Esophagus mucosa (tissue), 1 donor: ENCODE results near the gene IL17RC. TPM values are rescaled to one million over a fixed set of nuclear protein-coding genes. Genes with fewer than 3 reads are reported as not detected.
"Not testable (repeated sequence)": the region's sequence is repeated elsewhere in the genome, so short reads cannot be mapped to it uniquely, and the experiment has no call there.

Experiments
- ATAC-seq: fragments of 200-7000 bp; cut with Tn5 transposase; one replicate; pipeline ENCODE4 v1.9.1; 2020
- total RNA-seq: library from RNA; stranded (reverse); gene quantifications from one replicate; pipeline ENCODE4 v1.2.4, GENCODE V29; 2023
- donor health status: DM: yes; HTN: yes; CAD: no.

IL17RC gene, protein sequence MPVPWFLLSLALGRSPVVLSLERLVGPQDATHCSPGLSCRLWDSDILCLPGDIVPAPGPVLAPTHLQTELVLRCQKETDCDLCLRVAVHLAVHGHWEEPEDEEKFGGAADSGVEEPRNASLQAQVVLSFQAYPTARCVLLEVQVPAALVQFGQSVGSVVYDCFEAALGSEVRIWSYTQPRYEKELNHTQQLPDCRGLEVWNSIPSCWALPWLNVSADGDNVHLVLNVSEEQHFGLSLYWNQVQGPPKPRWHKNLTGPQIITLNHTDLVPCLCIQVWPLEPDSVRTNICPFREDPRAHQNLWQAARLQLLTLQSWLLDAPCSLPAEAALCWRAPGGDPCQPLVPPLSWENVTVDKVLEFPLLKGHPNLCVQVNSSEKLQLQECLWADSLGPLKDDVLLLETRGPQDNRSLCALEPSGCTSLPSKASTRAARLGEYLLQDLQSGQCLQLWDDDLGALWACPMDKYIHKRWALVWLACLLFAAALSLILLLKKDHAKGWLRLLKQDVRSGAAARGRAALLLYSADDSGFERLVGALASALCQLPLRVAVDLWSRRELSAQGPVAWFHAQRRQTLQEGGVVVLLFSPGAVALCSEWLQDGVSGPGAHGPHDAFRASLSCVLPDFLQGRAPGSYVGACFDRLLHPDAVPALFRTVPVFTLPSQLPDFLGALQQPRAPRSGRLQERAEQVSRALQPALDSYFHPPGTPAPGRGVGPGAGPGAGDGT
- 26.6 TPM for total RNA-seq

- ATAC-seq: peak; percentile 95
These were observed at the start of gene IL17RC for GRCh38 chr3:9916734-9917680. Gene IL17RC, plus strand, starts transcription at chr3:9917098. Its CDS starts 218 bp downstream, at chr3:9917316.

DNA sequence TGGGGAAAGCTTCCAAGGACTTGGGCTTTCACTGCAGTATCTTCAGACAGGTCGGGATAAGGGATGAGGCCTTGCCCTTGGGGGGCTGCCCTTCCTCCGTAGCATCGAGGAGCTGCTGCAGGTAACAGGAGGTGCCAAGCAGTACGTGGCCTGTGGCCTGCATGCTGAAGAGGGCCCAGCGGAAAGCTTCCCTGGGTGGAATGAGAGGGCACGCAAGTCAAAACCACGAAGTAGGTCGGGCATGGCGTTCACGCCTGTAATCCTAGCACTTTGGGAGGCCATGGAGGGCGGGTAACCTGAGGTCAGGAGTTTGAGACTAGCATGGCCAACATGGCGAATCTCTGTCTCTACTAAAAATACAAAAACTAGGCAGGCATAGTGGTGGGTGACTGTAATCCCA, 49.8 kb upstream of the IL17RC start:
- no peak for ATAC-seq

- no peak for ATAC-seq
These were observed 46.9 kb upstream of the IL17RC start for GRCh38 chr3:9869955-9870354.

DNA sequence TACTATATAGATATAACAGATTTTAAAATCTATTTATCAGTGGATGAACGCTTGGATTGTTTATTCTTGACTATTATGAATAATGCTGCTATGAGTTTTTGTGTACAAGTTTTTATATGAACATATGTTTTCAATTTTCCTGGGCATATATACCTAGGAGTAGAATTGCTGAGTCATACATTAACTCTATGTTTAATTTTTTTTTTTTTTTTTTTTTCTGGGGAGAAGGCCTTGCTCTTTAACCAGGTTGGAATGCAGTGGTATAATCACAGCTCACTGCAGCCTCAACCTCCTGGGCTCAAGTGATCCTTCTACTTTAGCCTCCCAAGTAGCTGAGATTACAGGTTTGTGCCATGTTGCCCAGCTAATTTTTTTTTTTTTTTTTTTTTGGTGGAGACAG, 45.9 kb upstream of the IL17RC start:
- ATAC-seq: no peak

DNA sequence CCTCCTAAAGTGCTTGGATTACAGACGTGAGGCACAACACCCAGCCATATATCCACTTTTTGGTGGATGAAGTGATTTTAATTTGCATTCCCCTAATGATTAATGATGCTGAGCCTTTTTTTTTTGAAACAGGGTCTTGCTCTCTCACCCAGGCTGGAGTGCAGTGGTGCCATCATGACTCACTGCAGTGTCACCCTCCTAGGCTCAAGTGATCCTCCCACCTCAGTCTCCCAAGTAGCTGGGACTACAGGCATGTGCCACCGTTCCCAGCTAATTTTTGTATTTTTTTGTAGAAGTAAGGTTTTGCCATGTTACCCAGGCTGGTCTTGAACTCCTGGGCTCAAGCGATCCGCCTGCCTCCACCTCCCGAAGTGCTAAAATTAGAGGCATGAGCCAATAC, 44.8 kb upstream of the IL17RC start:
- ATAC-seq: not testable (repeated sequence)

GRCh38 chr3:9875448-9875847, 41.5 kb upstream of the IL17RC start:
- ATAC-seq: no peak

GRCh38 chr3:9876255-9876654, 40.6 kb upstream of the IL17RC start:
- ATAC-seq: not testable (repeated sequence)

DNA sequence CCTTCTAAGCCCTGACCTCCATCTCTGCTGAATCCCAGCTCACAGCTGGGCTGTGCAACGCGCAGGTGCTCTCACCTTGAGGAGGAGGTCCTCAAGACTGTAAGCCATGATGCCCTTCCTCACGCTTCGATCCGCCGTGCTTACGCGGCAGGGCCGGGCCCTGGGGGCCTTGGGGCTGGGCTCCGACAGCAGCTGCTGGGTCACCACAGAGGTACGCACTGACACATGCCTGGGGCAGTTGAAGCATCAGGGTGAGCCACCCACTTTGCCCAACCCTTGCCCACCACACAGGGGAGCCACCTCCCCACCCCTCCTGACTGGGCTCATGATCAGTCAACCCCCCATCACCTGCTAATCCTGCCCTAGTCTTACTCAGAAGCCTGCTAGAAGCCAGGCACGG, 39.9 kb upstream of the IL17RC start:
- ATAC-seq: no peak

- ATAC-seq: no peak
These were observed 38.2 kb upstream of the IL17RC start for GRCh38 chr3:9878700-9879099.

DNA sequence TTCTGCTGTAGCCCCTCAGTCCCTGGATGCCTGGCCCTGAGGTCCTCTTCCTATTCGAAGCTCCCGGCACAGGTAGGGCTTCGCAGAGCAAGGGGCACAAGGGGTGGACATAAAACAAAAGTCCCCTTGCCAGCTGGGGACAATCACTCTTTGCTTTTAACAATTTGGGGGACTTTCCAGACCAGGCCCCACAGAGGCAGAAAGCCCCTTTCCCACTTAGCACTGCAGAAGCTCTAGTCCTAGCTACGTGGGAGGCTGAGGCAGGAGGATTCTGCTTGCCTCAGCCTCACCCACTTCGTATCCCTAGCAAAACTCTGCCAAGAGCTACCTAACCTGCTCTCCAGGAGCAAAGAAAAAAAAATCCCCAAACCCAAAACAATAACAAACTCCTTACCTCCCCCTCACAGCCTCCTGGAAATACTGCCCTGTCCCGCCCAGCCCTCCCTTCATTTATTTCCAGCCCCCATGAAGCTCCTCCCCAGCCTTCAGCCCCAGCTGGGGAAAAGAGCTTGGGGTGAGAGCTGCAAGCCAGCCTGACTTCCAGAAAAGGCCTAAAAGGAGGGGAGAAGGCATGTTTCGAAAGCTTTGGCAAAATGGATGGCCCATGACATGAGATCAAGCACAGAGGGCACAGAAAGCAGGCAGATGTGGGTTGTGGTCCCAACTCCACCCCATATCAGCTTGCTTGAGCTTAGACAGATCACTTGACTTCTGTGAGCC, 36.9 kb upstream of the IL17RC start, which contains the start of gene CIDEC:
CIDEC (minus strand) TSS at position 424 of the 720 bp plus-strand sequence. CDS start 1,767 bp downstream, outside the sequence.
- ATAC-seq: no peak

GRCh38 chr3:9881441-9881840, 35.5 kb upstream of the IL17RC start:
- ATAC-seq: no peak

DNA sequence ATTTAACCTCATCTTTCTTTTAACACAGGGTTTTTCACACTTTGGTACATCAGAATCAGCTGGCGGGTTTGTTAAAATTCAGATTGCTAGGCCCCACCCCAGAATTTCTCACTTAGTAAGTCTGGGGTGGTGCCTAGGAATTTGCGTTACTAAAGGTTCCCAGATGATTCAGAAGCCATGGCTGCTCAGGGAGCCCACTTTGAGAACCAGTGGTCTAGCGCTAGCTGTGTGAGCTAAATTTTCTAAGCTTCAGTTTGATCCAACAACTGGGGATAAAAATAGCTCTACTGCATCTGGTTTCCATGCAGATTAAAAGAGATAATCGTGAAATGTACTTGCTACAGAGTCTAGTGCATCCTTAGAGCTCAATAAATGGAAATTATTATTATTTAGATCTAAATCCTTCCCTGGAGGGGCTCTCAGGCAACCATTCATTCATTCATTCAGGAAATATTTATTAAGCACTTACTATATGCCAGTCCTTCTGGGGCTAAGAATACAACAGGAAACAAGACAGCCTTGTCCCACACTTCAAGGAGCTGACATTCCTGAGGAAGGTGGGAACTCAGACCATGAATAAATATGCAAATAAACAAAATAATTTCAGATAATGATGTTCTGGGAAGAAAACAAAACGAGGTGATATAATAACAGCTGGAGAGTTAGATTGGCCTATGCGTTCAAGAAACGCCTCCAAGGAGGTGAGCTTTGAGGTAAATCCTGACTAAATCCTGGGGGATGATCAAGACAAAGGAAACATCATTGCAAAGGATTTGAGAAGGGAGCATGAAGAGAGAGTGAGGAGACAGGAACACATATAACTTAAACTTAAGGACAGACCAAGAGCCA, 33.0 kb upstream of the IL17RC start:
- no peak for ATAC-seq

DNA sequence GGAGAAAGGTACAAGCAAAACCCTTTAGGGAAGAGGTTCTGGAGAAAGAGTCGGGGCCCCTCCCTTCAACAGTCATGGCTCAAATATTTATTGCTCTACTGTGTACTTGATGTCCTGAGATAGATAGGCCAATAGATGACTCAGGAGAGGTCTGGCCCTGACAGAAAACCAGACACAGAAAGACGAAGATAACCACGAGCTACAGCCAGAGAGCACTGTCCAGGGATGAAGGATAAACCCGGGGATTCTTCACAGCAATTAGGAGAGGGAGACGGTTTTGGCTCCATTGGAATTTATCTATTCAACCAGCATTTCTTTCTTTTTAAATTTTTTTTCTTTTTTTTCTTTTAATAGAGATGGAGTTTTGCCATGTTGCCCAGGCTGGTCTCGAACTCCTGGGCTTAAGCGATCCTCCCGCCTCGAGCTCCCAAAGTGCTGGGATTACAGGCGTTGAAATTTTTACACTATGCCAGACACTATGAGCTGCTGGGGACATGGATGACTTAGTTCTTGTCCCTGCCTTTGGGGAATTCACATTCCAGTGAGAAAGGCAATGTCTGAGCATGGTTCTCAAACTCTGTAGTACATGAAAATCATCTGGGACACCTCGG, 32.2 kb upstream of the IL17RC start:
- ATAC-seq: peak; percentile 96

- no peak for ATAC-seq
These were observed 30.6 kb upstream of the IL17RC start for GRCh38 chr3:9886328-9886727.

DNA sequence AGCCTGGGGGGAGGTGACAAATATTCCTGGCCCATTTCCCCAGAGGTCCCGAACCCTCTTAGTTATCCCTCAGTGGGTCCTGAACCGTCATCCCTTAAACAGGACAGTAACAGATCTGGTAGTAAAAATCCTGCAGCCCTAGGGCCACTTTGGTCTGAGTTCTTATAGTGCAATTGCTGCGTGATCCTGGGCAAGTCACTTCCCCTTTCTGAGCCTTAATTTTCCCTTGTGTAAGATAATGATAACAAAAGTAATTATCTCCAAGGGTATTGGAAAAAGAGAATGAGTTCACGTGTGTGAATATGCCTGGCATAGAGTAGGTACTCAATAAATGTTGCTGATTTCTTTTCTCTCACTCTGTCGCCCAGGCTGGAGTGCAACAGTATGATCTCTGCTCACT, 29.4 kb upstream of the IL17RC start:
- no peak for ATAC-seq

DNA sequence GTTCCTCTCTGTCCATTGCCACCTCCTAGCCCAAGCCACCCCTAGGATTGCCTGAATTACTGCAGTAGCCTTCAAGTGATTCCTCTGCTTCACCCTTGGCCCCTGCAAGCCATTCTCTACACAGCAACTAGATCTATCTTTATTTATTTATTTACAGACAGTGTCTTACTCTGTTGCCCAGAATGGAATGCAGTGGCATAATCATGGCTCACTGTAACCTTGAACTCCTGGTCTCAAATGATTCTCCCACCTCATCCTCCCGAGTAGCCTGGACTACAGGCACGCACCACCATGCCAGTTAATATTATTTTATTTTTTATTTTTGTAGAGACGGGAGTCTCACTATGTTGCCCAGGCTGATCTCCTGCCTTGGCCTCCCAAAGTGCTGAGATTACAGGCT, 28.4 kb upstream of the IL17RC start:
- no peak for ATAC-seq

DNA sequence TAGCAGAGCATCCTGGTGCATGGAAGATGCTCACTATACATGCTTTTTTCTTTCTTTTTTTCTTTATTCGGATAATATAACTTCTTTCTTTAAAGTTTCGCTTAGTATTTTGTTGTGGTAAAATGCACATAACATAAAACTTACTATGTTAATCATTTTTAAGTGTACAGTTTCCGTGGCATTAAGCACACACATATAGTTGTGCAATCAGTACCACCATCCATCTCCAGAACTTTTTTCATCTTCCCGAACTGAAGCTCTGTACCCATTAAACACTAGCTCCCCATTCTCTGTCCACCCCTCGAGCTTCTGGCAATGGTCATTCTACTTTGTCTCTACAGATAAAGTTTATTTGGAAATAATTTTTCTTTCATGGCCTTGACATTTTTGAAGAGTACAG, 27.5 kb upstream of the IL17RC start:
- no peak for ATAC-seq

DNA sequence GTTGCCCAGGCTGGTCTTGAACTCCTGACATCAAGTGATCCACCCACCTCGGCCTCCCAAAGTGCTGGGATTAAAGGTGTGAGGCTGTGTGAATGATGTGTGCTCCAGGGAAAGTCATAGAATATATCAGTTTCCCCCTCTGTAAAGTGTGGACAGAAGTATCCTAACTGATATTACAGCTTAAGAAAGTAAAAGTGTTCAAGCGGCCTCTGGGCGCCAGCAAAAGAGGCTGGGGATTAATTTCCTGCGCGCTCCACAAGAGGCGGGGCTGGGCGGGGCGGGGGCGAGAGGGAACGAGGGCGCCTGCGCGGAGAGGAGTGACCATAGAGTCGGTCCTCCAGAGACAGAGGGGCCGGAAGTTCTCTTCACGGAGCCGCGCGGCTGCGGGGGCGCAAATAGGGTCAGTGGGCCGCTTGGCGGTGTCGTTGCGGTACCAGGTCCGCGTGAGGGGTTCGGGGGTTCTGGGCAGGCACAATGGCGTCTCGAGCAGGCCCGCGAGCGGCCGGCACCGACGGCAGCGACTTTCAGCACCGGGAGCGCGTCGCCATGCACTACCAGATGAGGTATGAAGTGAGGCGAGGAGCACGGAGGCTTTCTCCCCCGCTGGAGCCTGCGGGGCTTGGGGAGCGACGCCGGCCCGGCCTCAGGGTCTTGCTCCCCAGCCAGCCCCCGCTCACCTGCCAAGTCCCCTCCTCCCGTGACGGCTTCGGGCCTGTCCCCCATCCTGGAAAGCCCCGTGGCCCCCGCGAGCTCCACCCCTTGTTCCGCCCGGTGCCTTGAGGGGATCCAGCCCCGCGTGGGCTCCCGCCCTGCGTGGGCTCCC, 26.4 kb upstream of the IL17RC start, which contains the start of gene JAGN1:
JAGN1 (plus strand) TSS at position 362 of the 823 bp plus-strand sequence; CDS start at position 475, 113 bp downstream.
- ATAC-seq: peak; percentile 93

- ATAC-seq: no peak
These were observed 25.8 kb upstream of the IL17RC start for GRCh38 chr3:9891072-9891622.
